T-cell (primary cell): ENCODE data around the gene PRMT1. TPM values are rescaled to one million over a fixed set of nuclear protein-coding genes. Genes with fewer than 3 reads are reported as not detected.

Source experiments
- ATAC-seq, 4 experiments: fragments of 200-7000 bp in 3 of 4; fragments of 150-1000 bp in 1 of 4; cut with Tn5 transposase; replicated peaks in 1 of 4; 1 replicate in 3 of 4; 2 replicates in 1 of 4; pipeline ENCODE4 v1.10.0; 2021; ENCODE audit warnings: moderate library complexity in 3 of 4, mild to moderate bottlenecking in 2 of 4, moderate number of reproducible peaks in 1 of 4
- CTCF ChIA-PET, 2 donors: fragments of 300-600 bp; sonication (Branson Sonifier 250); formaldehyde crosslinking; loops; one replicate each; lab custom pipeline; 2022; ENCODE audit warnings: antibody characterized with exemption in 2 of 2; lab: Charles Lee
- POLR2A ChIA-PET, 2 donors: fragments of 300-600 bp; sonication (Branson Sonifier 250); formaldehyde crosslinking; loops; one replicate each; lab custom pipeline; 2022; ENCODE audit warnings: antibody characterized with exemption in 2 of 2; lab: Charles Lee
- DNase-seq, 35 experiments: peaks; one replicate each; pipeline versions ENCODE4 v3.0.0 to v3.0.0-alpha.2; 2013 to 2023
- H3K27ac ChIP-seq: one replicate; pipeline ENCODE4 v1.5.1; 2013; ENCODE audit warnings: low read length
- H3K27me3 ChIP-seq, 2 experiments: replicated peaks in 1 of 2; 1 replicate in 1 of 2; 2 replicates in 1 of 2; pipeline versions ENCODE4 v1.6.1 to v1.7.0; 2013; ENCODE audit warnings: low read length in 1 of 2, mixed read lengths in 1 of 2; ENCODE audit not compliant: control insufficient read depth in 2 of 2, insufficient read depth in 2 of 2; ENCODE audit errors: extremely low read depth in 1 of 2
- H3K36me3 ChIP-seq, 2 donors: 1 replicate in 1 of 2; 2 replicates in 1 of 2; pipeline versions ENCODE4 v1.6.1 to v1.7.0; 2013; ENCODE audit warnings: low read length in 1 of 2; ENCODE audit not compliant: control insufficient read depth in 2 of 2, insufficient read depth in 1 of 2; ENCODE audit errors: extremely low read depth in 1 of 2
- H3K4me1 ChIP-seq, 2 experiments: 1 replicate in 1 of 2; 2 replicates in 1 of 2; pipeline versions ENCODE4 v1.6.1 to v1.7.0; 2013; ENCODE audit warnings: low read length in 2 of 2, mixed read lengths in 1 of 2; ENCODE audit not compliant: insufficient read depth in 2 of 2, control insufficient read depth in 1 of 2; ENCODE audit errors: extremely low read depth in 1 of 2
- H3K4me3 ChIP-seq, 2 donors: 1 replicate in 1 of 2; 2 replicates in 1 of 2; pipeline versions ENCODE4 v1.5.1 to v1.7.0; 2013; ENCODE audit warnings: mild to moderate bottlenecking in 2 of 2, low read length in 1 of 2, moderate library complexity in 1 of 2; ENCODE audit not compliant: control insufficient read depth in 1 of 2; ENCODE audit errors: extremely low read depth in 1 of 2
- H3K9me3 ChIP-seq: 2 replicates; pipeline ENCODE4 v1.7.0; 2013
- H3K27ac Mint-ChIP-seq, 2 donors: one replicate each; pipeline ENCODE4 v1.8.0; 2020 to 2021; ENCODE audit warnings: mild to moderate bottlenecking in 2 of 2, mixed read lengths in 2 of 2
- H3K27me3 Mint-ChIP-seq, 2 donors: one replicate each; pipeline ENCODE4 v1.8.0; 2021 to 2022; ENCODE audit warnings: mixed read lengths in 2 of 2
- H3K36me3 Mint-ChIP-seq: one replicate; pipeline ENCODE4 v1.8.0; 2021; ENCODE audit warnings: mixed read lengths
- H3K4me1 Mint-ChIP-seq, 3 donors: one replicate each; pipeline ENCODE4 v1.8.0; 2020 to 2022; ENCODE audit warnings: mixed read lengths in 3 of 3, mild to moderate bottlenecking in 1 of 3
- H3K4me3 Mint-ChIP-seq, 3 donors: one replicate each; pipeline ENCODE4 v1.8.0; 2020 to 2022; ENCODE audit warnings: mild to moderate bottlenecking in 3 of 3, mixed read lengths in 3 of 3, moderate library complexity in 3 of 3
- H3K9me3 Mint-ChIP-seq, 3 donors: one replicate each; pipeline ENCODE4 v1.8.0; 2020 to 2022; ENCODE audit warnings: mixed read lengths in 3 of 3
- WGBS: methylation state at CpG from one replicate; pipeline ENCODE4 v1.1.5; 2013; ENCODE audit warnings: missing lambda C conversion rate; ENCODE audit not compliant: insufficient coverage; 5-methylcytosine and 5-hydroxymethylcytosine counted together
- total RNA-seq, 35 experiments: library from RNA in 6 of 35; stranded (reverse) in 6 of 35; fragments of 120-200 nt in 1 of 35; gene quantifications; one replicate each; pipeline versions ENCODE4 v1.2.1 to v1.2.4 and lab custom pipeline; 2013 to 2026

Gene PRMT1
- total RNA-seq, 5 donors from 2014 or later (not counting 1 experiment from before 2014, with no cell fraction given), result 72.0 to 116 (median 107) TPM

DNA sequence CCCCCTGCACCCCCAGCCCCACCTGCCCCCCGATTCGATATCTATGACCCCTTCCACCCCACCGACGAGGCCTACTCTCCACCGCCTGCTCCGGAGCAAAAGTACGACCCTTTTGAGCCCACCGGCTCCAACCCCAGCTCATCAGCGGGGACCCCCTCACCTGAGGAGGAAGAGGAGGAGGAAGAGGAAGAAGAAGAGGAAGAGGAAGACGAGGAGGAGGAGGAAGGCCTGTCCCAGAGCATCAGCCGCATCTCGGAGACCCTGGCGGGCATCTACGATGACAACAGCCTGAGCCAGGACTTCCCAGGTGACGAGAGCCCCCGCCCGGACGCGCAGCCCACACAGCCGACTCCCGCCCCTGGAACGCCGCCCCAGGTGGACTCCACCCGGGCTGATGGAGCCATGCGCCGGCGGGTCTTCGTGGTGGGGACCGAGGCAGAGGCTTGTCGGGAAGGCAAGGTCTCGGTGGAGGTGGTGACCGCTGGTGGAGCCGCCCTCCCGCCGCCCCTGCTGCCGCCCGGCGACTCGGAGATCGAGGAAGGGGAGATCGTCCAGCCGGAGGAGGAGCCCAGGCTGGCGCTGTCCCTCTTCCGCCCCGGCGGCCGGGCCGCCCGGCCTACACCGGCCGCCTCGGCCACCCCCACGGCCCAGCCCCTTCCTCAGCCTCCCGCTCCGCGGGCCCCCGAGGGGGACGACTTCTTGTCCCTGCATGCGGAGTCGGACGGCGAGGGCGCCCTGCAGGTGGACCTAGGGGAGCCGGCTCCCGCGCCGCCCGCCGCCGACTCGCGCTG, 25.8 kb upstream of the PRMT1 start:
- H3K4me3 Mint-ChIP-seq, result no peak overlapping the region
- Histone ChIP-seq H3K27me3 (no peaks in the 10 kb centered on the region), H3K9me3 (no peaks in the 10 kb centered on the region), H3K4me3 (no peak overlapping the region), H3K36me3 (peaks cover 51 to 71% of the 10 kb centered on the region in 2 donors), H3K27ac (no peak overlapping the region), H3K4me1 (no peaks in the 10 kb centered on the region)
- DNase-seq, result no peak
- no peak for ATAC-seq
- WGBS, result 96% methylated on average over 41 of the region's 72 CpGs
- ChIA-PET POLR2A (no interaction called here), CTCF (interaction anchor here in 1 of 2 donors (0.6 kb wide), 1 partner anchor 146 kb away, joined by 7 read pairs; no protein-coding TSS in a partner anchor)
- no peaks in the 10 kb centered on the region for H3K27me3 Mint-ChIP-seq
- H3K36me3 Mint-ChIP-seq, result peaks cover 27% of the 10 kb centered on the region
- peaks cover 3 to 6% (median 4%) of the 10 kb centered on the region in 3 donors for H3K4me1 Mint-ChIP-seq
- no peak overlapping the region for H3K27ac Mint-ChIP-seq
- H3K9me3 Mint-ChIP-seq, result no peaks in the 10 kb centered on the region

DNA sequence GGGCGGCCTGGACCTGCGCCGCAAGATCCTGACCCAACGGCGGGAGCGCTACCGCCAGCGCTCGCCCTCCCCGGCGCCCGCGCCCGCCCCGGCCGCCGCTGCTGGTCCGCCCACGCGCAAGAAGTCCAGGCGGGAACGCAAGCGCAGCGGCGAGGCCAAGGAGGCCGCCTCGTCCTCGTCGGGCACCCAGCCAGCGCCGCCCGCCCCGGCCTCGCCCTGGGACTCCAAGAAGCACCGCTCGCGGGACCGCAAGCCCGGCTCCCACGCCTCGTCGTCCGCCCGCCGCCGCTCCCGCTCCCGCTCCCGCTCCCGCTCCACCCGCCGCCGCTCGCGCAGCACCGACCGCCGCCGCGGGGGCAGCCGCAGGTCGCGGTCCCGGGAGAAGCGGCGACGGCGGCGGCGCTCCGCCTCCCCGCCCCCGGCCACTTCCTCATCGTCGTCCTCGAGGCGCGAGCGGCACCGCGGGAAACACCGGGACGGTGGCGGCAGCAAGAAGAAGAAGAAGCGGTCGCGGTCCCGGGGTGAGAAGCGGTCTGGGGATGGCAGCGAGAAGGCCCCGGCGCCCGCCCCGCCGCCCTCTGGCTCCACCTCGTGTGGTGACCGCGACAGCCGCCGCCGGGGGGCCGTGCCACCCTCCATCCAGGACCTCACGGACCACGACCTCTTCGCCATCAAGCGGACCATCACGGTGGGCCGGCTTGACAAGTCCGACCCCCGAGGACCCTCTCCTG, 25.1 kb upstream of the PRMT1 start:
- Mint-ChIP-seq H3K9me3 (no peaks in the 10 kb centered on the region), H3K27ac (no peak overlapping the region), H3K36me3 (peaks cover 31% of the 10 kb centered on the region), H3K27me3 (no peaks in the 10 kb centered on the region), H3K4me3 (no peak overlapping the region), H3K4me1 (peaks cover 0 to 2% (median 2%) of the 10 kb centered on the region in 3 donors)
- WGBS, result 98% methylated on average over 78 of the region's 110 CpGs
- Histone ChIP-seq H3K36me3 (peaks cover 43 to 71% of the 10 kb centered on the region in 2 donors), H3K27me3 (no peaks in the 10 kb centered on the region), H3K4me3 (no peak overlapping the region), H3K4me1 (no peaks in the 10 kb centered on the region), H3K9me3 (no peaks in the 10 kb centered on the region), H3K27ac (no peak overlapping the region)
- ChIA-PET CTCF (no interaction called here), POLR2A (no interaction called here)
- ATAC-seq (no peak), DNase-seq (no peak)

DNA sequence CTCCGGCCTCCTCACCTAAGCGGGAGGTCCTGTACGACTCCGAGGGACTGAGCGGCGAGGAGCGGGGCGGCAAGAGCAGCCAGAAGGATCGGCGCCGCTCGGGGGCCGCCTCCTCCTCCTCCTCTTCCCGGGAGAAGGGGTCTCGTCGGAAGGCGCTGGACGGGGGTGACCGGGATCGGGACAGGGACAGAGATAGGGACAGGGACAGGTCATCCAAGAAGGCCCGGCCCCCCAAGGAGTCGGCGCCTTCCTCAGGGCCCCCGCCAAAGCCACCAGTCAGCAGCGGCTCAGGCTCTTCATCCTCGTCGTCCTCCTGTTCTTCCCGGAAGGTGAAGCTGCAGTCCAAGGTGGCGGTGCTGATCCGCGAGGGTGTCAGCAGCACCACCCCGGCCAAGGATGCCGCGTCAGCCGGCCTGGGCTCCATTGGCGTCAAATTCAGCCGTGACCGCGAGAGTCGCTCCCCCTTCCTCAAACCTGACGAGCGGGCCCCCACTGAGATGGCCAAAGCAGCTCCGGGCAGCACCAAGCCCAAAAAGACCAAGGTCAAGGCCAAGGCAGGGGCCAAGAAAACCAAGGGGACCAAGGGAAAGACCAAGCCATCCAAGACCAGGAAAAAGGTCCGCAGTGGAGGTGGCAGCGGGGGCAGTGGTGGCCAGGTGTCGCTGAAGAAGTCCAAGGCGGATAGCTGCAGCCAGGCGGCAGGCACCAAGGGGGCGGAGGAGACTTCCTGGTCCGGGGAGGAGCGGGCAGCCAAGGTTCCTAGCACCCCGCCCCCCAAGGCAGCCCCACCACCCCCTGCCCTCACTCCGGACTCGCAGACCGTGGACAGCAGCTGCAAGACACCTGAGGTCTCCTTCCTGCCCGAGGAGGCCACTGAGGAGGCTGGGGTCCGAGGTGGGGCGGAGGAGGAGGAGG, 24.3 kb upstream of the PRMT1 start:
- Mint-ChIP-seq H3K36me3 (peaks cover 25% of the 10 kb centered on the region), H3K4me3 (no peak overlapping the region), H3K27me3 (no peaks in the 10 kb centered on the region), H3K27ac (no peak overlapping the region), H3K4me1 (peaks cover 2 to 5% (median 3%) of the 10 kb centered on the region in 3 donors), H3K9me3 (no peaks in the 10 kb centered on the region)
- 96% methylated on average over 29 of the region's 58 CpGs for WGBS
- H3K36me3 ChIP-seq, result peaks cover 42 to 75% of the 10 kb centered on the region in 2 donors
- ATAC-seq, result no peak
- ChIA-PET CTCF (no interaction called here), POLR2A (no interaction called here)
- H3K4me1 ChIP-seq, result no peaks in the 10 kb centered on the region
- H3K4me3 ChIP-seq, result no peak overlapping the region
- no peaks in the 10 kb centered on the region for H3K27me3 ChIP-seq
- H3K27ac ChIP-seq, result no peak overlapping the region
- no peak for DNase-seq
- H3K9me3 ChIP-seq, result no peaks in the 10 kb centered on the region

DNA sequence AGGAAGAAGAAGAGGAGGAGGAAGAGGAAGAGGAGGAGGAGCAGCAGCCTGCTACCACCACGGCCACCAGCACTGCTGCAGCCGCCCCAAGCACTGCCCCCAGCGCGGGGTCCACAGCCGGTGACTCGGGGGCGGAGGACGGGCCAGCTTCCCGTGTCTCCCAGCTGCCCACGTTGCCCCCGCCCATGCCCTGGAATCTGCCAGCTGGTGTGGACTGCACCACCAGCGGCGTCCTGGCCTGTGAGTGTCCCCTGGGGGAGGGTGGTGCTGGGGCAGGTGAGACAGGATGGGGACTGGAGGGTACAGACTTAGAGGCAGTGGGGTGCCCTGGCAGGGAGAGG, 23.6 kb upstream of the PRMT1 start:
- Histone ChIP-seq H3K27ac (no peak overlapping the region), H3K4me3 (no peak overlapping the region), H3K4me1 (no peaks in the 10 kb centered on the region), H3K36me3 (peaks cover 46 to 80% of the 10 kb centered on the region in 2 donors), H3K9me3 (no peaks in the 10 kb centered on the region), H3K27me3 (no peaks in the 10 kb centered on the region)
- ChIA-PET POLR2A (no interaction called here), CTCF (interaction anchor here in 1 of 2 donors (0.6 kb wide), 1 partner anchor 10 kb away, joined by 3 read pairs; no protein-coding TSS in a partner anchor)
- H3K27me3 Mint-ChIP-seq, result no peaks in the 10 kb centered on the region
- H3K36me3 Mint-ChIP-seq, result peaks cover 25% of the 10 kb centered on the region
- no peak overlapping the region for H3K4me3 Mint-ChIP-seq
- WGBS, result 94% methylated on average over 11 of the region's 13 CpGs
- DNase-seq, result no peak
- no peak overlapping the region for H3K27ac Mint-ChIP-seq
- H3K4me1 Mint-ChIP-seq, result peaks cover 2 to 5% (median 3%) of the 10 kb centered on the region in 3 donors
- no peak for ATAC-seq
- no peaks in the 10 kb centered on the region for H3K9me3 Mint-ChIP-seq

DNA sequence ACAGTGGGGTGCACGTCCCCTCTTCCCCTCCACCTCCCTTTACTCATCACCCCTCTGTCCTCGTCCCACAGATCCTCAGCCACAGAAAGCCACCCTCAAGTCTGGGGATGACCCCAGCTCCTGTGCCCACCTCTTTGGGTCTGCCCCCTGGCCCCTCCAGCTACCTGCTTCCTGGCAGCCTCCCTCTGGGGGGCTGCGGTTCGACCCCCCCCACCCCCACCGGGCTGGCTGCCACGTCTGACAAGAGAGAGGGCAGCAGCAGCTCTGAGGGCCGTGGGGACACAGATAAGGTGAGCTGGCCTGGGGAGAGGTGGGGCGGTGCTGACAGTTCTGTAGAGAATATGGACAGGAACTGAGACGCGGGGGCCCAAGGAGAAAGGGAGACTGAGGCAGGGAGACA, 22.5 kb upstream of the PRMT1 start:
- H3K4me3 ChIP-seq, result no peak overlapping the region
- ChIA-PET POLR2A (no interaction called here), CTCF (interaction anchor here in 1 of 2 donors (0.5 kb wide), 1 partner anchor 31 kb away, joined by 5 read pairs; no protein-coding TSS in a partner anchor)
- no peaks in the 10 kb centered on the region for H3K9me3 ChIP-seq
- peaks cover 5 to 6% (median 5%) of the 10 kb centered on the region in 3 donors for H3K4me1 Mint-ChIP-seq
- no peaks in the 10 kb centered on the region for H3K9me3 Mint-ChIP-seq
- H3K27me3 ChIP-seq, result no peaks in the 10 kb centered on the region
- H3K27ac ChIP-seq, result no peak overlapping the region
- 93% methylated on average over 2 of the region's 10 CpGs for WGBS
- H3K27me3 Mint-ChIP-seq, result no peaks in the 10 kb centered on the region
- no peak overlapping the region for H3K27ac Mint-ChIP-seq
- no peak overlapping the region for H3K4me3 Mint-ChIP-seq
- peaks cover 0 to 2% of the 10 kb centered on the region in 2 experiments for H3K4me1 ChIP-seq
- H3K36me3 Mint-ChIP-seq, result peaks cover 23% of the 10 kb centered on the region
- ATAC-seq, result no peak
- no peak for DNase-seq
- H3K36me3 ChIP-seq, result peaks cover 46 to 84% of the 10 kb centered on the region in 2 donors
